SU-DHL-6 (cell line): Measurements from ENCODE around the gene RAB31.

ENCODE experiments used
- H2AFZ ChIP-seq: fragments of 200-600 bp; sonication (generic); 2 replicates; pipeline ENCODE4 v1.6.1; 2014; ENCODE audit warnings: low read depth, mild to moderate bottlenecking, moderate library complexity, mixed read lengths, antibody characterized with exemption, low read length; ENCODE audit not compliant: severe bottlenecking
- H3F3A ChIP-seq: fragments of 200-600 bp; shearing (Covaris generic); 2 replicates; pipeline ENCODE4 v1.6.0; 2016; ENCODE audit warnings: antibody characterized with exemption, mild to moderate bottlenecking; ENCODE audit not compliant: insufficient read depth
- H3K27ac ChIP-seq: fragments of 200-600 bp; sonication (generic); 2 replicates; pipeline ENCODE4 v1.5.1; 2016; ENCODE audit warnings: low read depth, mild to moderate bottlenecking, low read length, moderate library complexity, mixed read lengths
- H3K27me3 ChIP-seq: fragments of 200-600 bp; sonication (generic), shearing (Covaris generic); 2 replicates; pipeline ENCODE4 v1.6.0; 2014; ENCODE audit warnings: mild to moderate bottlenecking, low read length
- H3K36me3 ChIP-seq: fragments of 200-600 bp; sonication (generic); 2 replicates; pipeline ENCODE4 v1.6.1; 2014; ENCODE audit warnings: mild to moderate bottlenecking, low read length, mixed read lengths
- H3K4me2 ChIP-seq: fragments of 300-600, 200-600 bp; shearing (Covaris generic), sonication (generic); 2 replicates; pipeline ENCODE4 v1.6.0; 2014; ENCODE audit warnings: low read length, low read depth, mild to moderate bottlenecking; ENCODE audit not compliant: poor library complexity, severe bottlenecking
- H3K4me3 ChIP-seq: fragments of 200-600 bp; sonication (generic); 2 replicates; pipeline ENCODE4 v1.5.1; 2014; ENCODE audit warnings: antibody characterized with exemption, low read length, mild to moderate bottlenecking, mixed read lengths; ENCODE audit not compliant: insufficient read depth, poor library complexity, severe bottlenecking
- H3K79me2 ChIP-seq: fragments of 200-600 bp; sonication (generic); 2 replicates; pipeline ENCODE4 v1.6.1; 2014; ENCODE audit warnings: mild to moderate bottlenecking, low read length, moderate library complexity; ENCODE audit not compliant: insufficient read depth
- H3K9ac ChIP-seq: fragments of 200-600 bp; sonication (generic); 2 replicates; pipeline ENCODE4 v1.7.0; 2014; ENCODE audit warnings: mild to moderate bottlenecking, low read length
- H3K9me2 ChIP-seq: fragments of 200-600 bp; sonication (generic); replicated peaks from 2 replicates; pipeline ENCODE4 v1.6.1; 2014; ENCODE audit warnings: low read length; ENCODE audit not compliant: insufficient read depth
- H3K9me3 ChIP-seq: fragments of 200-600 bp; sonication (generic); 2 replicates; pipeline ENCODE4 v1.6.1; 2014; ENCODE audit warnings: low read length, mixed read lengths; ENCODE audit not compliant: insufficient read depth
- H4K20me1 ChIP-seq: fragments of 200-600 bp; sonication (generic); 2 replicates; pipeline ENCODE4 v1.6.1; 2014; ENCODE audit warnings: low read depth, mild to moderate bottlenecking, antibody characterized with exemption, low read length, moderate library complexity, mixed read lengths
- EZH2phosphoT487 ChIP-seq: fragments of 200-600 bp; sonication (generic), shearing (Covaris generic); conservative IDR thresholded peaks from 2 replicates; pipeline ENCODE4 v1.6.1; 2018; ENCODE audit warnings: mild to moderate bottlenecking, antibody characterized with exemption, low read length, moderate library complexity, mixed read lengths
- TF ChIP-seq, protein P1 (sequence below): fragments of 200-600 bp; sonication (generic); IDR thresholded peaks from one replicate; pipeline ENCODE4 v1.5.1; 2017; ENCODE audit warnings: antibody characterized with exemption, mild to moderate bottlenecking, low read length, moderate library complexity; ENCODE audit not compliant: insufficient read depth, poor library complexity, severe bottlenecking

RAB31 gene

GRCh38 chr18:9700261-9700796, 7.8 kb upstream of the RAB31 start:
- H3K27me3 ChIP-seq, result no peaks in the 10 kb centered on the region
- H2AFZ ChIP-seq, result no peak overlapping the region
- no peaks in the 10 kb centered on the region for H4K20me1 ChIP-seq
- no peak overlapping the region for H3K4me2 ChIP-seq
- no peak overlapping the region for H3K4me3 ChIP-seq
- no peak overlapping the region for H3K27ac ChIP-seq
- no peaks in the 10 kb centered on the region for H3K9me2 ChIP-seq
- no peaks in the 10 kb centered on the region for H3K36me3 ChIP-seq
- no peaks in the 10 kb centered on the region for H3K79me2 ChIP-seq
- TF ChIP-seq, protein P1, sequence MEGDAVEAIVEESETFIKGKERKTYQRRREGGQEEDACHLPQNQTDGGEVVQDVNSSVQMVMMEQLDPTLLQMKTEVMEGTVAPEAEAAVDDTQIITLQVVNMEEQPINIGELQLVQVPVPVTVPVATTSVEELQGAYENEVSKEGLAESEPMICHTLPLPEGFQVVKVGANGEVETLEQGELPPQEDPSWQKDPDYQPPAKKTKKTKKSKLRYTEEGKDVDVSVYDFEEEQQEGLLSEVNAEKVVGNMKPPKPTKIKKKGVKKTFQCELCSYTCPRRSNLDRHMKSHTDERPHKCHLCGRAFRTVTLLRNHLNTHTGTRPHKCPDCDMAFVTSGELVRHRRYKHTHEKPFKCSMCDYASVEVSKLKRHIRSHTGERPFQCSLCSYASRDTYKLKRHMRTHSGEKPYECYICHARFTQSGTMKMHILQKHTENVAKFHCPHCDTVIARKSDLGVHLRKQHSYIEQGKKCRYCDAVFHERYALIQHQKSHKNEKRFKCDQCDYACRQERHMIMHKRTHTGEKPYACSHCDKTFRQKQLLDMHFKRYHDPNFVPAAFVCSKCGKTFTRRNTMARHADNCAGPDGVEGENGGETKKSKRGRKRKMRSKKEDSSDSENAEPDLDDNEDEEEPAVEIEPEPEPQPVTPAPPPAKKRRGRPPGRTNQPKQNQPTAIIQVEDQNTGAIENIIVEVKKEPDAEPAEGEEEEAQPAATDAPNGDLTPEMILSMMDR, result no peak
- TF ChIP-seq EZH2phosphoT487, result no peak
- H3K9me3 ChIP-seq, result no peaks in the 10 kb centered on the region
- H3F3A ChIP-seq, result no peaks in the 10 kb centered on the region
- H3K9ac ChIP-seq, result no peak overlapping the region

GRCh38 chr18:9701609-9702349, 6.3 kb upstream of the RAB31 start:
- Histone ChIP-seq H3K4me3 (no peak overlapping the region), H3K9ac (no peak overlapping the region), H3F3A (no peaks in the 10 kb centered on the region), H3K9me3 (no peaks in the 10 kb centered on the region), H3K27ac (no peak overlapping the region), H3K4me2 (no peak overlapping the region), H3K27me3 (no peaks in the 10 kb centered on the region), H4K20me1 (no peaks in the 10 kb centered on the region), H3K36me3 (no peaks in the 10 kb centered on the region), H3K9me2 (no peaks in the 10 kb centered on the region), H3K79me2 (no peaks in the 10 kb centered on the region), H2AFZ (no peak overlapping the region)
- TF ChIP-seq EZH2phosphoT487, result no peak

GRCh38 chr18:9704233-9705118, 3.6 kb upstream of the RAB31 start:
- Histone ChIP-seq H3K9ac (no peak overlapping the region), H3K9me2 (no peaks in the 10 kb centered on the region), H3K79me2 (no peaks in the 10 kb centered on the region), H3K27ac (no peak overlapping the region), H3K4me3 (no peak overlapping the region), H3K4me2 (no peak overlapping the region), H3K27me3 (no peaks in the 10 kb centered on the region), H3F3A (no peaks in the 10 kb centered on the region), H4K20me1 (no peaks in the 10 kb centered on the region), H2AFZ (no peak overlapping the region), H3K9me3 (no peaks in the 10 kb centered on the region), H3K36me3 (no peaks in the 10 kb centered on the region)
- TF ChIP-seq, protein P1, result no peak
- TF ChIP-seq EZH2phosphoT487, result no peak
